ENCODE measurements around the gene TSPAN31.

The TSPAN31 gene

DNA sequence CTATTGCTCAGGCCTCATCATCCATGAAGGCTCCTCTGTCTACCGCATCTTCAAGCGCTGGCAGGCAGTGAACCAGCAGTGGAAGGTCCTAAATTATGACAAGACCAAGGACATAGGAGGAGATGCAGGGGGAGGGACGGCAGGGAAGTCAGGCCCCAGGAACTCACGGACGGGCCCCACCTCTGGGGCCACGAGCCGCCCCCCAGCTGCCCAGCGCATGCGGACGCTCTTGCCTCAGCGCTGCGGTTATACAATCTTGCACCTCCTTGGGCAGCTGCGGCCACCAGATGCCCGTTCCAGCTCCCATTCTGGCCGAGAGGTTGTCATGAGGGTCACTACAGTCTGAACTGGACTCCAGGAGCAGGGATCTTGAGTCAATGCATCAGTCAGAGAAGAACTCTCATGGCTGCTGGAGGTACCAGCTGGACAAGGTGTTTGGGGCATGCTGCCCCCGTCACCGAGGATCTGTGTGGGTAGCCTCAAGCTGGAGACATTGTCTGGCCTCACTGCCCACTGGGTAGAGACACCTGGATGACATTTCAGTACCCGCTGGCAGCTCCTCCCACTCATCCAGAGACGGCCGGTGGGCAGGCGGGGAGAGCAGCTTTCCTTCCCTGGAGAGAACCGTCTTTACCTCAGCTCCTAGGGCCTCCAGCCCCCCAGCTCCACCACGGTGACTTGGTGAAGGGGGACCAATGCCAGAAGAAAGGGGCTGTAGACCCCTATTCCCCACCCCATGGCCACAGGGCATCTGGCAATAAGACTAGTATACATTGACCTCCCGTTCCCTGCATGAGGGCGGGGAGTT lies 13.9 kb downstream of the TSPAN31 start:
- Histone ChIP-seq H2BK15ac (ENCODE audit: low read length) (no peak overlapping the region), H4K91ac (ENCODE audit: low read depth, low read length, poor library complexity) (no peak overlapping the region), H3K23ac (ENCODE audit: low read depth, low read length, poor library complexity) (no peak overlapping the region), H3K36me3 (replicated peaks in 1 of 2; ENCODE audit: control insufficient read depth in 2 of 2, insufficient read depth in 2 of 2, low read length in 2 of 2) (peaks cover 10 to 60% of the 10 kb centered on the region in 2 donors), H3K4ac (ENCODE audit: low read length) (no peak overlapping the region), H3K18ac (ENCODE audit: low read length) (no peak overlapping the region), H2BK120ac (ENCODE audit: low read depth, low read length) (no peak overlapping the region), H3K4me2 (ENCODE audit: insufficient read depth, low read length, poor library complexity, severe bottlenecking) (no peak overlapping the region), H2AK5ac (ENCODE audit: low read depth, low read length) (no peak overlapping the region), H2BK12ac (ENCODE audit: low read length) (no peak overlapping the region), H3K14ac (ENCODE audit: low read length) (no peak overlapping the region), H3K9ac (ENCODE audit: low read depth, low read length, poor library complexity) (no peak overlapping the region), H4K8ac (ENCODE audit: low read depth, low read length) (no peak overlapping the region), H3K79me1 (ENCODE audit: low read depth, low read length) (peaks cover 3% of the 10 kb centered on the region), H3K4me3 (ENCODE audit: low read length in 2 of 2) (no peak overlapping the region), H3K9me3 (replicated peaks in 1 of 2; ENCODE audit: control insufficient read depth in 2 of 2, insufficient read depth in 1 of 2, low read depth in 1 of 2, low read length in 2 of 2) (no peaks in the 10 kb centered on the region), H3K27me3 (ENCODE audit: control insufficient read depth in 3 of 3, insufficient read depth in 3 of 3, low read depth in 1 of 3, low read length in 3 of 3) (peaks cover 0 to 21% (median 3%) of the 10 kb centered on the region in 3 experiments), H2AFZ (ENCODE audit: low read length) (no peak overlapping the region), H3K27ac (replicated peaks; ENCODE audit: low read length) (no peak overlapping the region), H3K4me1 (ENCODE audit: control insufficient read depth in 2 of 2, insufficient read depth in 1 of 2, low read depth in 1 of 2, low read length in 2 of 2) (peaks cover 13 to 16% of the 10 kb centered on the region in 2 donors), H2BK5ac (ENCODE audit: low read length) (no peak overlapping the region)
- no peak for DNase-seq (ENCODE audit: low spot score)
- no CpG with 5 or more reads among the region's 25 CpGs for WGBS, 2 donors (ENCODE audit: extremely low coverage in 2 of 2, insufficient read length in 2 of 2, insufficient replicate concordance in 1 of 2)

DNA sequence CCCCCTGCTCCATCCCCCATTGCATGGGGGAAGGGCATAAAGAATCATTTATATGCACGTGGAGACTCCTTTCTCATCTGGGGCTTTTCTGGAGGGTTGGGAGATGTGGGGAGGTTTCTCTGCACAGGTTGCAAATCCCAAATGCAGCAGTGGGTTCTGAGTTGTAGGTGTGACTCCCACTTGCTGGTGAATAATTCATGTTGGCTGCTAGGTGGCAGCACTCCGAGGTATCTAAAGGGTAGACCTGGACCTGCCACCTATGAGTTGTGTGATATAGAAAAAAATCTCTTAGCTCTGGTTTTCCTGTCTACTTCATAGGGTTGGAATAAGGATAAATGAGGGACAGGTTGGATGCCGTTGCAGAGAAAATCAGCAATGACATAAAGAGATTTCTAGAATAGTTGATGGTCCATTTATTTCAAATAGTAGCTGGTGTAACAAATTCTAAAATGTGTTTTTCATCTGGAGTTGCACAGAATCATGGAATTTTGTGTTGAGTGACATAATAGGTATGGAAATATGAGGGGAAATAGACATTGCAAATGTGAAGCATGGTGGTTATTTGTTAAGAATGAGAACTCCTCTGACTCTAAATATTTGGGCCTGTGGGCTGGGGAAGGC lies 14.6 kb downstream of the TSPAN31 start:
- Histone ChIP-seq H3K9ac (ENCODE audit: low read depth, low read length, poor library complexity) (no peak overlapping the region), H2BK5ac (ENCODE audit: low read length) (no peak overlapping the region), H3K79me1 (ENCODE audit: low read depth, low read length) (peaks cover 3% of the 10 kb centered on the region), H3K4me1 (ENCODE audit: control insufficient read depth in 2 of 2, insufficient read depth in 1 of 2, low read depth in 1 of 2, low read length in 2 of 2) (peaks cover 8 to 9% of the 10 kb centered on the region in 2 donors), H4K8ac (ENCODE audit: low read depth, low read length) (no peak overlapping the region), H4K91ac (ENCODE audit: low read depth, low read length, poor library complexity) (no peak overlapping the region), H2BK12ac (ENCODE audit: low read length) (no peak overlapping the region), H2AK5ac (ENCODE audit: low read depth, low read length) (no peak overlapping the region), H2BK120ac (ENCODE audit: low read depth, low read length) (no peak overlapping the region), H3K18ac (ENCODE audit: low read length) (no peak overlapping the region), H3K4ac (ENCODE audit: low read length) (no peak overlapping the region), H2AFZ (ENCODE audit: low read length) (no peak overlapping the region), H3K23ac (ENCODE audit: low read depth, low read length, poor library complexity) (no peak overlapping the region), H3K36me3 (replicated peaks in 1 of 2; ENCODE audit: control insufficient read depth in 2 of 2, insufficient read depth in 2 of 2, low read length in 2 of 2) (peaks cover 10 to 67% of the 10 kb centered on the region in 2 donors), H3K9me3 (replicated peaks in 1 of 2; ENCODE audit: control insufficient read depth in 2 of 2, insufficient read depth in 1 of 2, low read depth in 1 of 2, low read length in 2 of 2) (no peaks in the 10 kb centered on the region), H3K27me3 (ENCODE audit: control insufficient read depth in 3 of 3, insufficient read depth in 3 of 3, low read depth in 1 of 3, low read length in 3 of 3) (peaks cover 0 to 28% (median 7%) of the 10 kb centered on the region in 3 experiments), H3K4me2 (ENCODE audit: insufficient read depth, low read length, poor library complexity, severe bottlenecking) (no peak overlapping the region), H2BK15ac (ENCODE audit: low read length) (no peak overlapping the region), H3K14ac (ENCODE audit: low read length) (no peak overlapping the region), H3K27ac (replicated peaks; ENCODE audit: low read length) (no peak overlapping the region), H3K4me3 (ENCODE audit: low read length in 2 of 2) (no peak overlapping the region)
- no CpG with 5 or more reads among the region's 3 CpGs for WGBS, 2 donors (ENCODE audit: extremely low coverage in 2 of 2, insufficient read length in 2 of 2, insufficient replicate concordance in 1 of 2)
- DNase-seq (ENCODE audit: low spot score), result no peak

- Histone ChIP-seq H3K4me1 (ENCODE audit: control insufficient read depth in 2 of 2, insufficient read depth in 1 of 2, low read depth in 1 of 2, low read length in 2 of 2) (peaks cover 6 to 7% of the 10 kb centered on the region in 2 donors), H2BK5ac (ENCODE audit: low read length) (no peak overlapping the region), H2BK12ac (ENCODE audit: low read length) (no peak overlapping the region), H2AFZ (ENCODE audit: low read length) (no peak overlapping the region), H2BK120ac (ENCODE audit: low read depth, low read length) (no peak overlapping the region), H3K4me2 (ENCODE audit: insufficient read depth, low read length, poor library complexity, severe bottlenecking) (no peak overlapping the region), H2AK5ac (ENCODE audit: low read depth, low read length) (no peak overlapping the region), H3K79me1 (ENCODE audit: low read depth, low read length) (peaks cover 3% of the 10 kb centered on the region), H4K91ac (ENCODE audit: low read depth, low read length, poor library complexity) (no peak overlapping the region), H2BK15ac (ENCODE audit: low read length) (no peak overlapping the region), H3K18ac (ENCODE audit: low read length) (no peak overlapping the region), H4K8ac (ENCODE audit: low read depth, low read length) (no peak overlapping the region), H3K36me3 (replicated peaks in 1 of 2; ENCODE audit: control insufficient read depth in 2 of 2, insufficient read depth in 2 of 2, low read length in 2 of 2) (peaks cover 10 to 68% of the 10 kb centered on the region in 2 donors), H3K14ac (ENCODE audit: low read length) (no peak overlapping the region), H3K23ac (ENCODE audit: low read depth, low read length, poor library complexity) (no peak overlapping the region), H3K9ac (ENCODE audit: low read depth, low read length, poor library complexity) (no peak overlapping the region), H3K27ac (replicated peaks; ENCODE audit: low read length) (no peak overlapping the region), H3K4ac (ENCODE audit: low read length) (no peak overlapping the region), H3K4me3 (ENCODE audit: low read length in 2 of 2) (no peak overlapping the region), H3K27me3 (ENCODE audit: control insufficient read depth in 3 of 3, insufficient read depth in 3 of 3, low read depth in 1 of 3, low read length in 3 of 3) (peaks cover 0 to 38% (median 16%) of the 10 kb centered on the region in 3 experiments), H3K9me3 (replicated peaks in 1 of 2; ENCODE audit: control insufficient read depth in 2 of 2, insufficient read depth in 1 of 2, low read depth in 1 of 2, low read length in 2 of 2) (no peaks in the 10 kb centered on the region)
- no peak for DNase-seq (ENCODE audit: low spot score)
- no CpG with 5 or more reads among the region's 3 CpGs for WGBS, 2 donors (ENCODE audit: extremely low coverage in 2 of 2, insufficient read length in 2 of 2, insufficient replicate concordance in 1 of 2)
Observed at GRCh38 chr12:57760347-57760982, 15.6 kb downstream of the TSPAN31 start.

All from neuronal stem cell (in vitro differentiated cells).